Esophagus squamous epithelium (tissue), 5 donors: ENCODE measurements around the gene PROS1. TPM values are rescaled to one million over a fixed set of nuclear protein-coding genes. Genes with fewer than 3 reads are reported as not detected.
"Not testable (repeated sequence)": the region's sequence is repeated elsewhere in the genome, so short reads cannot be mapped to it uniquely, and the experiment has no call there.

Source experiments
- DNase-seq: peaks from one replicate; lab custom pipeline; 2025; lab: John Stamatoyannopoulos, UW
- H3K27ac ChIP-seq, 4 donors: fragments of 200-600 bp; sonication (generic); one replicate each; pipeline ENCODE4 v1.5.1; 2016 to 2019; ENCODE audit warnings: mild to moderate bottlenecking in 1 of 4
- H3K27me3 ChIP-seq, 4 donors: fragments of 200-600 bp; sonication (generic); 1 replicate in 3 of 4; 2 replicates in 1 of 4; pipeline versions ENCODE4 v1.5.1 to v1.6.0; 2017 to 2021; ENCODE audit warnings: antibody characterized with exemption in 1 of 4
- H3K36me3 ChIP-seq, 3 donors: fragments of 200-600 bp; sonication (generic); one replicate each; pipeline ENCODE4 v1.5.1; 2016 to 2019
- H3K4me1 ChIP-seq, 3 donors: fragments of 200-600 bp; sonication (generic); one replicate each; pipeline ENCODE4 v1.5.1; 2017 to 2019
- H3K4me3 ChIP-seq, 4 donors: fragments of 200-600 bp; sonication (generic); 1 replicate in 3 of 4; 2 replicates in 1 of 4; pipeline ENCODE4 v1.5.1; 2016 to 2019; ENCODE audit warnings: mild to moderate bottlenecking in 2 of 4, moderate library complexity in 1 of 4
- H3K9me3 ChIP-seq, 3 donors: fragments of 200-600 bp; sonication (generic); one replicate each; pipeline ENCODE4 v1.5.1; 2016 to 2019
- POLR2A ChIP-seq, 4 donors: fragments of 450-650 bp; IDR thresholded peaks; one replicate each; pipeline ENCODE4 v1.6.1; 2017; ENCODE audit warnings: antibody characterized with exemption in 4 of 4, mild to moderate bottlenecking in 4 of 4, moderate library complexity in 3 of 4
- WGBS, 2 donors: methylation state at CpG; one replicate each; pipeline ENCODE4 v1.1.5; 2018; 5-methylcytosine and 5-hydroxymethylcytosine counted together
- intact Hi-C: fragments of 100-400 bp; cut with DNase I; formaldehyde crosslinking; loops from one replicate; pipeline ENCODE4 v1.15.0; 2022
- total RNA-seq, 4 donors: library from RNA; depleted of rRNA; stranded (reverse); fragments of >200 nt; gene quantifications; one replicate each; pipeline ENCODE4 v1.1.0, GENCODE V29; 2016
- TF ChIP-seq, protein P1 (sequence below), 6 experiments: fragments of 450-650 bp in 4 of 6; fragments of 200-600 bp in 2 of 6; sonication (generic) in 2 of 6; IDR thresholded peaks; one replicate each; pipeline ENCODE4 v1.5.1; 2016 to 2019; ENCODE audit warnings: antibody characterized with exemption in 6 of 6, mild to moderate bottlenecking in 4 of 6, moderate library complexity in 4 of 6
- donor health status: DM: yes; HTN: yes; CAD: no.

Gene PROS1
- total RNA-seq, 4 donors from 2014 or later, result 5.7 to 30.7 (median 19.1) TPM

DNA sequence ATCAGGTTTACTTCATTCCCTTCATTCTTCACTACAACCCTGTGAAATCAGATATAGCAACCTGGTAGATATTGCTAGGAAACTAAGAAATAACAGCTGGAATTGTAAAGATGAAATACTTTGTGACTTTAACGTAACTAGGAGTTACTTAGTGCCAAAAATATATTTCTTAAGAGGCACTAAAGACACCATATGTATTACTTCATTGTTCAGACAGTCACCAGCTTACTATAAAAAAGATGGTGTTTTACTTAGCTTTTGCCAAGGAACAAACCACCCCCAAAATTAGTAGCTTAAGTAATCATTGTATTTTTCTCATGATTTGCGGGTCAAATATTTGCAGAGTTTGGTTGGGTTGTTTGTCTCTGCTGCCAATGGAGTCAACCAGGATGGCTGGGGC is 62.5 kb downstream of the PROS1 start:
- Histone ChIP-seq H3K27ac (no peak overlapping the region), H3K4me3 (no peak overlapping the region), H3K4me1 (peaks cover 0 to 16% (median 0%) of the 10 kb centered on the region in 3 donors), H3K36me3 (no peaks in the 10 kb centered on the region), H3K9me3 (no peaks in the 10 kb centered on the region), H3K27me3 (no peaks in the 10 kb centered on the region)
- DNase-seq, result no peak
- intact Hi-C loops, result no loop called here
- 74 to 84% methylated on average over 2 of the region's 2 CpGs for WGBS, 2 donors
- TF ChIP-seq POLR2A (IDR thresholded peaks at IDR 0.05), result no peak
- TF ChIP-seq, protein P1, sequence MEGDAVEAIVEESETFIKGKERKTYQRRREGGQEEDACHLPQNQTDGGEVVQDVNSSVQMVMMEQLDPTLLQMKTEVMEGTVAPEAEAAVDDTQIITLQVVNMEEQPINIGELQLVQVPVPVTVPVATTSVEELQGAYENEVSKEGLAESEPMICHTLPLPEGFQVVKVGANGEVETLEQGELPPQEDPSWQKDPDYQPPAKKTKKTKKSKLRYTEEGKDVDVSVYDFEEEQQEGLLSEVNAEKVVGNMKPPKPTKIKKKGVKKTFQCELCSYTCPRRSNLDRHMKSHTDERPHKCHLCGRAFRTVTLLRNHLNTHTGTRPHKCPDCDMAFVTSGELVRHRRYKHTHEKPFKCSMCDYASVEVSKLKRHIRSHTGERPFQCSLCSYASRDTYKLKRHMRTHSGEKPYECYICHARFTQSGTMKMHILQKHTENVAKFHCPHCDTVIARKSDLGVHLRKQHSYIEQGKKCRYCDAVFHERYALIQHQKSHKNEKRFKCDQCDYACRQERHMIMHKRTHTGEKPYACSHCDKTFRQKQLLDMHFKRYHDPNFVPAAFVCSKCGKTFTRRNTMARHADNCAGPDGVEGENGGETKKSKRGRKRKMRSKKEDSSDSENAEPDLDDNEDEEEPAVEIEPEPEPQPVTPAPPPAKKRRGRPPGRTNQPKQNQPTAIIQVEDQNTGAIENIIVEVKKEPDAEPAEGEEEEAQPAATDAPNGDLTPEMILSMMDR (IDR thresholded peaks at IDR 0.05), result no peak

DNA sequence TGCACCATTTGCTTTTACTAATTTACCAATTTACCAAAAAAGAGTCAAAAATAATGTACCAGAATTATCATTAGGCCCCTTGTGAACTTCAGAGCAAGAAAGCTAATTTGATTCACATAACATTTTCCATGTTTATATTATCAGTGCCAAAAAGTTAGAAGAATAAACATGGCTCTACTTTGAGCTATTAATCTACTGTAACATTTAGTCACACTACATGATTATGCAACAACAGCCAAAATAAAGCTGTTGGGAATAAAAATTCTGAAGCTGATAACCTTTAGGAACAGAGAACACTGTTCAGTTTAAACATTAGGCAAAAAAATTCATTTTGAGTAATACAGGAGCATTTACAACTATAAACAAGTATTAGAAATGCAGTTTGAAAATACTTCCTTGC is 63.6 kb downstream of the PROS1 start:
- Histone ChIP-seq H3K4me3 (no peak overlapping the region), H3K27ac (no peak overlapping the region), H3K27me3 (no peaks in the 10 kb centered on the region), H3K36me3 (no peaks in the 10 kb centered on the region), H3K9me3 (no peaks in the 10 kb centered on the region), H3K4me1 (peaks cover 0 to 16% (median 0%) of the 10 kb centered on the region in 3 donors)
- DNase-seq, result no peak
- intact Hi-C loops, result no loop called here
- TF ChIP-seq POLR2A (IDR thresholded peaks at IDR 0.05), result no peak
- TF ChIP-seq, protein P1 (IDR thresholded peaks at IDR 0.05), result no peak

DNA sequence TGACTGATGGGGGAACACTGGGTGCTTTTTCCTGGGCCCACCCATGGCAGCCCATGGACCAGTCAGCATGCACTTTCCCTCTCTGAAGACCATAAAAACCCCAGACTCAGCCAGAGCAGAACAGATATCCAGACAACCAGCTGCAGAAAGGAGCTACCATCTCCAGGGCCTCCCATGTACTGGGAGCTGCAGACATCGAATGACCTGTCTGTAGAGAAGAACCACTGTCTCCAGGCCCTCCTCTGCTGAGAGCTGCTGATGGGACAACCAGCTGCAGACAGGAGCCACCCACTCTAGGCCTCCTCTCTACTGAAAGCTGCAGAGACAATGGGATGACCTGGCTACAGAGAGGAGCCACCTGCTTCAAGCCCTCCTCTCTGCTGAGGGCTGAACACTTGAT is 66.6 kb downstream of the PROS1 start:
- no peaks in the 10 kb centered on the region for H3K9me3 ChIP-seq
- no peaks in the 10 kb centered on the region for H3K27me3 ChIP-seq
- no peak overlapping the region for H3K4me3 ChIP-seq
- intact Hi-C loops, result no loop called here
- H3K27ac ChIP-seq, result no peak overlapping the region
- WGBS, 2 donors, result no CpG with 5 or more reads among the region's 1 CpG
- no peak for DNase-seq
- no peaks in the 10 kb centered on the region for H3K36me3 ChIP-seq
- TF ChIP-seq POLR2A (IDR thresholded peaks at IDR 0.05), result no peak
- TF ChIP-seq, protein P1 (IDR thresholded peaks at IDR 0.05), result no peak
- H3K4me1 ChIP-seq, result peaks cover 0 to 16% (median 0%) of the 10 kb centered on the region in 3 donors

DNA sequence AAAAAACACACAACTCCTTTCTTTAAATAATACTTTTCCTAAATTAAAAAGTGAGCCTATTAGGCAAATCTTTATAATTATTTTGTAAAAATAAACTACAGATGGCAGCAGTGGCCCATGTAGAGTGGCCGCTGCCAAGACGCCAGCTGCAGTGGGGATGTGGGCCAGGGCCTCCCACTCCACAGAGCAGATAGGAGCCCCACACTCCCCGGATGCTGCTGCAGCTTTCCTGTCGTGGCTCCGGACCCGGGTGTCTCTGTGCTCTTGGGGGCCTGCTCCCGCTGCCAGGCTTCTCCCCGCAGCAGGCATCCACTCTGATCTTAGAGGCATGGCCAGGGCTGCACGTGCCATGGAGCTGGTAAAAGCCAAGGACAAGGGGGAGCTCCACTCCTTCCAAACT is 67.5 kb downstream of the PROS1 start:
- H3K27ac ChIP-seq, result no peak overlapping the region
- H3K27me3 ChIP-seq, result no peaks in the 10 kb centered on the region
- no peak for TF ChIP-seq POLR2A (IDR thresholded peaks at IDR 0.05)
- TF ChIP-seq, protein P1 (IDR thresholded peaks at IDR 0.05), result no peak
- H3K4me1 ChIP-seq, result peaks cover 0 to 16% (median 0%) of the 10 kb centered on the region in 3 donors
- intact Hi-C loops, result no loop called here
- H3K36me3 ChIP-seq, result no peaks in the 10 kb centered on the region
- no peaks in the 10 kb centered on the region for H3K9me3 ChIP-seq
- DNase-seq, result no peak
- H3K4me3 ChIP-seq, result no peak overlapping the region
- WGBS, 2 donors, result 72 to 85% methylated on average over 6 to 9 of the region's 9 CpGs

DNA sequence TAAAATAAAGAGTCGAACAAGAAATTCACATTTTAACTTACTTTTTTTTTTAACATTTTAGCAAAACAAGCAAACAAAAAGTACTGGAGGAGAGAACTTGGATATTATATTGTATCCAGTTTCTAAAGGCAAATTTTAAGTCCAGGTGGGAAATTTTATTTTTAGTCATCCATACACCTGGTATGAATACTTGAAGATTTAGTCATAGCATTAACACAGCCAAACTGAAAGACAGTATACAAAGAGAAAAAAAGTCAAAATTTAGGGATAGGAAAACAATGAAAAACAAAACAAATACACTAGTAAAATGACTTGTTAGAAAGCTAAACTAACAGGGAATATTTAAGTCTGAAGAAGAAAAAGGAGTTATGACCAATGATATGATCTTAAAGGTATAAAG is 69.1 kb downstream of the PROS1 start:
- TF ChIP-seq POLR2A (IDR thresholded peaks at IDR 0.05), result no peak
- TF ChIP-seq, protein P1 (IDR thresholded peaks at IDR 0.05), result no peak
- H3K4me3 ChIP-seq, result no peak overlapping the region
- 95 to 100% methylated on average over 1 of the region's 1 CpG for WGBS, 2 donors
- no peaks in the 10 kb centered on the region for H3K9me3 ChIP-seq
- DNase-seq, result no peak
- no peaks in the 10 kb centered on the region for H3K36me3 ChIP-seq
- no peak overlapping the region for H3K27ac ChIP-seq
- intact Hi-C loops, result no loop called here
- peaks cover 0 to under 1% (median 0%) of the 10 kb centered on the region in 3 donors for H3K4me1 ChIP-seq
- no peaks in the 10 kb centered on the region for H3K27me3 ChIP-seq

DNA sequence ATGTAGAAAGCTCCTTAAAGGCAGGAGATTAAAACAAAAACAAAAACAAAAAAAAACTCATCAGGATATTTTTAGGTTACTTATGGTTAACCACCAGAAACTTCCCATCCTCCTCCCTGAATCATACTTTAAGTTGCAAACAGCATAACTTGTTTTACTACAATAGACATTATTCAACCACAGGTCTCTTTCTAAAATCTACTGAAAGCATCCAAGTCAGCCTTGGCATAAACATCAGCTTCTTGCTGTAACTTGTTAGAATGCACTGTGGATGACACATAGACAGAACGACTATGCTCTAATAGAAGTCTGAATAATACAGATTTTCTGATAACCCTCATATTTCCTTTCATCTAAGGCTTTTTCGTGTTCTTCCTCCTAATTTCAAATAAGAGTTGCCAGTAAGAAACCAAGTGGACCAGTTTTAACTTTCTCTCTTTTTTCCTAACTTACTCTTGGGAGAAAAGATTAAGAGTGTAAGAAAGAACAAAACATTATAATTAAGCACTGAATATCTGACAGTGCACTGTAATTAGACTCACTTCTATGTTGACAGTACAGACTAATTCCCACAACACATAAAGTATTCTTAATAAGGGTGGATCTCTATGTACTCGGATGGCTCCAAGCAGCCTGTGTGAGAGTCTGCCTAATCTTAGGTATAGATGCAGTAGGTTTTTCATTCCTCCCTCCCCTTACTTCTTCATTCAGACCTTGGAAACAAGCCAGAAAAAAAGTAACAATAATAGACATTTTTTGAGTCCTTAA is 95.3 kb downstream of the PROS1 start:
- intact Hi-C loops, H3K36me3 ChIP-seq, H3K9me3 ChIP-seq, H3K27me3 ChIP-seq, H3K4me3 ChIP-seq, DNase-seq: not testable (repeated sequence)
- WGBS, 2 donors, result 17 to 20% methylated on average over 3 of the region's 3 CpGs
- Histone ChIP-seq H3K4me1 (peaks cover 0 to 20% (median 6%) of the 10 kb centered on the region in 3 donors), H3K27ac (peak overlapping the region in 3 of 4 donors; percentile 65 to 81 (median 79))

DNA sequence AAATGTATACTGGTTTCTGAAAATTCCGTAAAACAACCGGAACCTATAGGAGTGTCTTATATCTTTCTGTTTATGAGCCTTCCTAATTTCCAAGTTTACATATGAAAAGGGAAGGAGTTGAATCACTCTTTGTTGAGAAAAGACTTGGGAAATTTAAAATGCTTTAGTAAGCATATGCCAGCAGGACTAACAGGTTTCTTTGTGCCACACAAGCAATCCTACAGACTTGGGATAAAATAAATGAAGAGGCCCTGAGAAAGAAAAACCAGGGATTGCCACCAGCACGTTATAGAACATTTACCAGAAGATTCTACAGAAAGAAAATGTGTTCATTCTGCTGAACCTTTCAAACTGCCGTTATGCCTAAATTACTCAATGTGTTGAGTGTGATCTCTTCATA is 96.3 kb downstream of the PROS1 start:
- Histone ChIP-seq H3K27ac (peak overlapping the region in 3 of 4 donors; percentile 34 to 81 (median 79)), H3K4me1 (peaks cover 0 to 20% (median 6%) of the 10 kb centered on the region in 3 donors)
- WGBS, 2 donors, result 54 to 76% methylated on average over 4 of the region's 4 CpGs
- H3K36me3 ChIP-seq, H3K9me3 ChIP-seq, intact Hi-C loops, DNase-seq, H3K4me3 ChIP-seq, H3K27me3 ChIP-seq: not testable (repeated sequence)

DNA sequence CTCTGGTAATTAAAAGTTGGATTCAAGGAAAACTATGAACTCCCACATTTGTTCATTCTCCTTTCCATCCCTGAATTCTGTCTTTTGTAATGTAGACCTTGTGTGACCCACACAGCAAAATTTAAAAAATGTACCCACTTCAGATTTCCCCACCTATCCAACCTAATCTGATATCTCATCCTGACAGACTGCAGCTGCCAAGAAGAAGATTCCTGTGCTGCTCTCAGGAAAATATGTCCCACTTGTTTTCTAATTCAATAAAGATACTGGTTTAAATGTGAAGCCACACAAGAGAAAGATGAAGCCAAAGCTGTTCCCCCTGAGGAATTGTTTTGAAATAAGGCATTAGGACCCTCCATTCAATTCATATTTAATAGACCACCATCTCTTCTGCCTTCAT is 100.3 kb downstream of the PROS1 start:
- H3K27me3 ChIP-seq, H3K36me3 ChIP-seq, H3K9me3 ChIP-seq, DNase-seq, intact Hi-C loops, H3K4me1 ChIP-seq, H3K4me3 ChIP-seq, H3K27ac ChIP-seq: not testable (repeated sequence)
